ENCODE data around the gene SLC35F5.
"Not testable (repeated sequence)": the region's sequence is repeated elsewhere in the genome, so short reads cannot be mapped to it uniquely, and the experiment has no call there.

GRCh38 chr2:113774616-113775015 is 18.2 kb upstream of the SLC35F5 start:
- TF ChIP-seq CTCF, POLR2A, EP300 (IDR thresholded peaks at IDR 0.05): not testable (repeated sequence)
